ENCODE measurements around the gene ELANE. TPM values are rescaled to one million over a fixed set of nuclear protein-coding genes. Genes with fewer than 3 reads are reported as not detected.

The ELANE gene
- total and polyA plus RNA-seq, 9 of the 15 experiments (the other 6 are each of a cell fraction or from before 2014, with no cell fraction given) = not detected

GRCh38 chr19:892894-893689 lies 41.0 kb downstream of the ELANE start, which contains the start of the genes MED16 and RNU6-9 (continued):
- TF ChIP-seq CTBP1 (IDR thresholded peaks at IDR 0.05; ENCODE audit: borderline replicate concordance) = peak; percentile 66
- no peak for TF ChIP-seq GABPA (tag; conservative IDR thresholded peaks at IDR 0.05; ENCODE audit: low read depth)
- peak; percentile 39; the same call in 1 of the 2 replicates for TF ChIP-seq ZNF740 (CRISPR knock-in tag; IDR thresholded peaks at IDR 0.05)
- no peak for TF ChIP-seq ZNF740 (tag; IDR thresholded peaks at IDR 0.05)
- no peak for TF ChIP-seq ZBTB9 (CRISPR knock-in tag; IDR thresholded peaks at IDR 0.05)
- TF ChIP-seq ZNF398 (CRISPR knock-in tag; IDR thresholded peaks at IDR 0.05) = no peak
- TF ChIP-seq ZNF76 (CRISPR knock-in tag; IDR thresholded peaks at IDR 0.05; ENCODE audit: borderline replicate concordance) = no peak
- TF ChIP-seq ZNF586 (CRISPR knock-in tag; conservative IDR thresholded peaks at IDR 0.05) = no peak
- peak; percentile 94 for TF ChIP-seq BRD9 (IDR thresholded peaks at IDR 0.05; ENCODE audit: low read depth, partially characterized antibody)
- peak; percentile 78 for TF ChIP-seq ZFX (CRISPR knock-in tag; IDR thresholded peaks at IDR 0.05)
- TF ChIP-seq ZBTB33 (CRISPR knock-in tag; IDR thresholded peaks at IDR 0.05) = peak; percentile 42
- TF ChIP-seq MTF1 (CRISPR knock-in tag; IDR thresholded peaks at IDR 0.05; ENCODE audit: borderline replicate concordance) = no peak
- peak; percentile 68; the same call in 1 of the 2 replicates for TF ChIP-seq HINFP (tag; conservative IDR thresholded peaks at IDR 0.05; ENCODE audit: low read depth)
- no peak for TF ChIP-seq ZFP36 (IDR thresholded peaks at IDR 0.05; ENCODE audit: low read depth, low read length, partially characterized antibody)
- peak; percentile 35; the same call in 1 of the 2 replicates for TF ChIP-seq DEAF1 (CRISPR knock-in tag; IDR thresholded peaks at IDR 0.05)
- no peak for TF ChIP-seq RAD51 (IDR thresholded peaks at IDR 0.05; ENCODE audit: borderline replicate concordance, low read depth)
